Left colon (tissue), 2 donors: Measurements from ENCODE around the gene S100A9. TPM values are rescaled to one million over a fixed set of nuclear protein-coding genes. Genes with fewer than 3 reads are reported as not detected.

Source experiments
- ATAC-seq: fragments of 200-7000 bp; cut with Tn5 transposase; one replicate; pipeline ENCODE4 v1.9.1; 2020; ENCODE audit warnings: mild to moderate bottlenecking, moderate library complexity
- DNase-seq, 2 donors: peaks; one replicate each; pipeline ENCODE4 v3.0.0-alpha.2; 2020
- intact Hi-C, 2 donors: fragments of 100-400 bp; cut with DNase I in 1 of 2; cut with micrococcal nuclease in 1 of 2; formaldehyde crosslinking; loops; one replicate each; pipeline versions ENCODE4 v1.11.2 to v1.14.0; 2022; cut with DNase I, micrococcal nuclease
- total RNA-seq, 2 donors: library from RNA; stranded (reverse); fragmentation: NEBNext Ultra II Directional; extraction: Animal tissue kit (Norgen Biotek cat#: 25700); gene quantifications; one replicate each; pipeline ENCODE4 v1.2.1, GENCODE V29; 2021
- donor health status: DM: no; HTN: no; CAD: no.
- donor health status: DM: yes; HTN: yes; CAD: no.

S100A9 gene
- total RNA-seq, 2 donors from 2014 or later, result 9.2 to 21.0 TPM

GRCh38 chr1:153374071-153374470, 16.4 kb downstream of the S100A9 start:
- intact Hi-C loops, result no loop called here
- DNase-seq (no peak), ATAC-seq (no peak)

GRCh38 chr1:153375511-153375910, 17.9 kb downstream of the S100A9 start, which contains the start of gene S100A12:
Gene S100A12, minus strand, starts transcription at chr1:153375621. Its CDS starts 1,029 bp downstream, at chr1:153374592.
- DNase-seq (no peak), ATAC-seq (no peak)
- intact Hi-C loops, result no loop called here

DNA sequence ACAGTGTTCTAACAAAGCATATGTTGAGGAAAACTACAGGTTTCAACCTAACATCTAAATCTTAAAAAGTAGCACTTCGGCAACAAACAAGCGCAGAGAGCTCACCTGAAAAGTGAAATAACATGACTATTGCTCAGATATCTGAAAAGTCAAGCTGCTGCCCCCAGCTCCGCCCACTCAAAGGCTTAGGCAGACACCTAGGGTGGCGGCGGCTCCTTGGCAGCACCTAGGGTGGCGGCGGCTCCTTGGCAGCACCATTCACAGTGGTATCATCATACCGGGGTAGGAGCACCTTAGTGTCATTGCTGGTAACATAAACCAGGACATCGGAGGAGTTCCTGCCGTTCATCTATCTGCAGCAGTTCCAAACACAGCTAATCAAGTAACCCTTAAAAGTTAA, 21.9 kb downstream of the S100A9 start:
- ATAC-seq (no peak), DNase-seq (no peak)
- intact Hi-C loops, result no loop called here

DNA sequence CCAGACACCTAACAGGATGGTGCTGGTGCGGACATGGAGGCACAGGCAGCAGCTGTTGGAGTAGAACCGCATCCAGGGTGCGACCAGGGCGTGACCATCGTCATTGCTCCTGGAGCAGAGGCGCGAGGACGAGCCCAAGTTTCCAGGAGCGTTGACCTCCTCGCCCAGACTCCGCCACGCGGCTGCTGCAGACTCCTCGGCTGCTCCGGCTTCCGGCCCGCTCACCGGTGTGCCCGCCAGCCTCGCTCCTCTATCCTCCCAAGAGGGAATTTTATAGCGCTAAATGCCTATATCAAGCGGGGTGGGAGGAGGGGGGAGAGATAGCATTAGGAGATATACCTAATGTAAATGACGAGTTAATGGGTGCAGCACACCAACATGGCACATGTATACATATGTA, 23.1 kb downstream of the S100A9 start:
- ATAC-seq (no peak), DNase-seq (no peak)
- intact Hi-C loops, result no loop called here

GRCh38 chr1:153384958-153385580, 27.4 kb downstream of the S100A9 start:
- ATAC-seq (no peak), DNase-seq (no peak)
- intact Hi-C loops, result no loop called here

- ATAC-seq (no peak), DNase-seq (peak; percentile 16 to 37)
- intact Hi-C loops, result no loop called here
Measured at GRCh38 chr1:153386500-153386901, 28.8 kb downstream of the S100A9 start.

DNA sequence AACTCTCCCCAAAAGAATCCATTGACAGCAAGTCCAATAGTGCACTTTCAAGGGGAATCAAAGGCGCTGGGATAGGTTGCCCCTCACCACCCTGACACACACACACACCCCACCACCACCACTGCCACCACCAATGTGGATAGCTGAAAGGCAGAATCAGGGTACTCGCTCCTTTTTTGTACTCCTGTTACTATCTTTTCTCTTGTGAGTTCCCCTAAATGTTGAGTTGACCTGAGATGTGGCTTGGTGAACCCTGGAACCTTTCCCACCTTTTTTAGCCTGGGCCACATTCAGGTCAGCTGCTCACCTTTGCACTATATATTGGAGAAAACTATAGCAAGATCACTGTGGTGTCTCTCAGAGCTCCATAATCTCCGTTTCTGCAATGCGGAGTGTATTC, 29.3 kb downstream of the S100A9 start:
- ATAC-seq, result no peak
- DNase-seq, result no peak
- intact Hi-C loops, result no loop called here

DNA sequence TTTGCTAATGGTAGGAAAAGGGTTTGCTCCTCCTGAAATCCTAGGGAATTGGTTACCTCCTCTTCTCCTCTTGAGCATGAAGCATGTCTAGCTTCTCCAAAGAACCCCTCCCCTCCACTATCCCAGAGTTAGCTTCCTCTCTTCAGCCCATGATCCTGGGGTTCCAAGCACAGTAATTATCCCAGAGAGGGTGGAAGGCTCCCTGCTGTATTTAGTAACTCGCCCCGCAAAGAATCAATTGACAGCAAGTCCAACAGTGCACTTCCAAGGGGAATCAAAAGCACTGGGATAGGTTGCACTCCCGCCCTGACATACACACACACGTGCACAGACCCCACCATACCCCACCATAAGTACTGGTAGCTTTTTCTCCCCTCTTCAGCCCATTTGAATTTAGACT, 30.1 kb downstream of the S100A9 start:
- ATAC-seq (no peak), DNase-seq (no peak)
- intact Hi-C loops, result no loop called here

GRCh38 chr1:153389401-153389800, 31.7 kb downstream of the S100A9 start:
- intact Hi-C loops, result no loop called here
- ATAC-seq (no peak), DNase-seq (no peak)

GRCh38 chr1:153389973-153390879, 32.6 kb downstream of the S100A9 start:
- no peak for DNase-seq

DNA sequence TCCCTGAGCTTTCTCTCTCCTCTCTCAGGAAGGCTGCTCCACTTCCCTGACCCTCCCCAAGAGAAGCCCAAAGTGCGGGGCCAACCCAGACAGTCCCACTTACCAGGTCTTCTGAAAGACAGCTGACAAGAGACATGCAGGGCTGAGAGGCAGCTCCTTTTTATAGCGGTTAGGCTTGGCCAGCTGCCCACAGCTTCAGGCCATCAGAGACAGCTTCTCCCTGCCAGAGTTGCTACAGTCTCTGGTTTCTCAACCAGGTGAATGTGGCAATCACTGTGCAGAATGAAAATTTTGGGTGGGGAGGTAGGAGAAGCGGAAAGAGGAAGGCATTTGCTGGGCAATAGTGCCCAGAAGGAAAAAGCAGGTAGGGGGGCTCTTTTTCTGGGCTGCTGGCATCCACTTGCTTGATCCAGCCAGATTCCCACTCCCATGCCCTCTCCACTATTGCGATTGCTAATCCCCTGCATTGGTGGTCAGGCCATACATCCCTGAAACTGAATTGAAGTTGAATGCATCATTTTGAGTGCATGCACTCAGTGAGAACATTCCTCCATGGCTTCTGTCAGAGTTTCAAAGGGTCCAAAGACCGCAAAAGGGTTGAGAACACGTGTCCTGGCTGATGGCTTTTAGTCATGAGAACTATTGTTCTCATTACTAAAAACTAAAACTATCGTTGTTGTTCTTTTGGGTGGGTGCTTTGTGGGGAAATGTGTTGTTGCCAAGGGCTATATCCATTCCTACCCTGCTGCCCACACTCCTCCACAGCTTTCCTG, 33.5 kb downstream of the S100A9 start, which contains the start of gene S100A8:
Gene S100A8, minus strand, starts transcription at position 136 of the 773 bp plus-strand sequence. CDS start 538 bp downstream, outside the sequence.
- intact Hi-C loops, result no loop called here
- no peak for ATAC-seq
- DNase-seq, result peak in 1 of 2 donors; percentile 22

More at GRCh38 chr1:153389973-153390879, 32.6 kb downstream of the S100A9 start:
- intact Hi-C loops, result no loop called here
- peak; percentile 35 for ATAC-seq

GRCh38 chr1:153392258-153392657, 34.6 kb downstream of the S100A9 start:
- ATAC-seq (no peak), DNase-seq (no peak)
- intact Hi-C loops, result no loop called here

DNA sequence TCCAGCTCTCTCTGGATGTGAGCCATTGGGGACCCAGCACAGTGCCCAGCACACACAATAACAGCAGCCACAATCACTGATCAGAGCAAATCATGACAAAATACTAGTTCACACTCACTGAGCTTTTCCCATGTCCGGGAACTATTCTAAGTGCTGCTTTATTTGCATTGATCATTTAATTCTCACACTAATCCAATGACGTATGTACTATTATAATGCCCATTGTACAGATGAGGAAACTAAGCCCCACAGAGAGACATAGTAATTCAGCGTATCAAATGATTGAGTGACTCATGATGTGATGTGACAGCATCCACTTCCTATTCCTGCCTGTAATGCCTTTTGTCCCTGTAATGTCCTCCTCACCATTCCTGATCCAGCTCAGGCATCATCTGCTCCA, 35.2 kb downstream of the S100A9 start:
- no peak for ATAC-seq
- no peak for DNase-seq
- intact Hi-C loops, result no loop called here

GRCh38 chr1:153393926-153394325, 36.3 kb downstream of the S100A9 start:
- no peak for DNase-seq
- intact Hi-C loops, result no loop called here
- ATAC-seq, result no peak

DNA sequence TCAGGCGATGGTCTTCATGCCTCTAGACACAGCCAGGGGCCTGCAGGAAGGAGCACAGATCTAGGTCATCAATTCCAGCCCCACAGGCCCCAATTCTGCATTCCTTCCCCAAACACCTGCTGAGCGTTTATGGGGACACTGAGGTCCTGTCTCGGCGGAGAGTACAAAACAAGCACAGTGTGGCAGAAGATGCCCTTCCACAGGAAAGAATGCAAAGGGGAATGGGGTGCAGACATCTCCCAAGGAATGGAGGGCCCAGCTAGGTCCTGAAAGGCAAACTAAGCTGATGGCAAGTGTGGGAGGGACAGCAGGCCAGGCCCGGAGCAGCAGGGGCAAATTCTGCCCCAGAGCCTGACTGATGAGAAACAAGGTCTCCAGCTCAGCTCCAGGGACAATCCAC, 36.7 kb downstream of the S100A9 start:
- DNase-seq (no peak), ATAC-seq (no peak)
- intact Hi-C loops, result no loop called here

- intact Hi-C loops, result no loop called here
- ATAC-seq (no peak), DNase-seq (no peak)
Measured at GRCh38 chr1:153395136-153395685, 37.6 kb downstream of the S100A9 start.

DNA sequence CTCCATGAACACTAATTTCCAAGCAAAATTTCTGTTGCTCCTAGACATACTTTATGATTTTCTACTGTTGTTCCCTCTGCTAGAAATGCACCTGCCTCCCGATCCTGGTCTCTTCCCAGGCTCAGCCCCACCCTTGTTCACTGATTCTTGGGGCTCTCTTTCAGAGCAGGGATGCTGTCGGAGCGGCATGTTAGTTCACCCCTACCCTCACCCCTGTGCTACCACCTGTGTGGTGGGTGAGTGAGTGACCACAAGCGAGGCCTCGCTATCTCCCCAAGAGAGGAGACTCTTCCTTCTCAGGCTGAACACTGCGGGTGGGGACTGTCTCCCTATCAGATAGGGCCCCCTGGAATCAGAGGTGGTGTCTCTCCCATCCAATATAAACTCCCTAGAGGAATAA, 38.1 kb downstream of the S100A9 start:
- DNase-seq, result no peak
- intact Hi-C loops, result no loop called here
- no peak for ATAC-seq

DNA sequence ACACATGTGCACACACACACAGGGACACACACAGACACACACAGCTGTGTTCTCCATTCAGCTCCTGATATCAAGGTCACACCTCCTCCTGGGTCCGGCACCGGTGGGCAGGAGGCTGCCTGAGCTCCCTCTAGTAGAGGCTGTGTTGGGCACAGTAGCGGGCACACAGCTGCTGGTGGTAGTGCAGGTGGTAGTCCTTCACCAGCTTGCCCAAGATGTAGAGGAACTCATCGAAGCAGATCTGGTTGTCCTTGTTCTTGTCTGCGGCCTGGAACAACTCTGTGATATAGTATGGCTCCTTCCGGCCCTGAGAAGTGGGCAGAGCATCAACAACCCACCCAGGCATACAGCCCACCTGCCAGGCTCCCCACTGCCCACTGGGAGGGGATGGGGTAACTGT, 38.8 kb downstream of the S100A9 start:
- DNase-seq (no peak), ATAC-seq (no peak)
- intact Hi-C loops, result no loop called here
